ENCODE results near the gene TMEM139.

The TMEM139 gene

DNA sequence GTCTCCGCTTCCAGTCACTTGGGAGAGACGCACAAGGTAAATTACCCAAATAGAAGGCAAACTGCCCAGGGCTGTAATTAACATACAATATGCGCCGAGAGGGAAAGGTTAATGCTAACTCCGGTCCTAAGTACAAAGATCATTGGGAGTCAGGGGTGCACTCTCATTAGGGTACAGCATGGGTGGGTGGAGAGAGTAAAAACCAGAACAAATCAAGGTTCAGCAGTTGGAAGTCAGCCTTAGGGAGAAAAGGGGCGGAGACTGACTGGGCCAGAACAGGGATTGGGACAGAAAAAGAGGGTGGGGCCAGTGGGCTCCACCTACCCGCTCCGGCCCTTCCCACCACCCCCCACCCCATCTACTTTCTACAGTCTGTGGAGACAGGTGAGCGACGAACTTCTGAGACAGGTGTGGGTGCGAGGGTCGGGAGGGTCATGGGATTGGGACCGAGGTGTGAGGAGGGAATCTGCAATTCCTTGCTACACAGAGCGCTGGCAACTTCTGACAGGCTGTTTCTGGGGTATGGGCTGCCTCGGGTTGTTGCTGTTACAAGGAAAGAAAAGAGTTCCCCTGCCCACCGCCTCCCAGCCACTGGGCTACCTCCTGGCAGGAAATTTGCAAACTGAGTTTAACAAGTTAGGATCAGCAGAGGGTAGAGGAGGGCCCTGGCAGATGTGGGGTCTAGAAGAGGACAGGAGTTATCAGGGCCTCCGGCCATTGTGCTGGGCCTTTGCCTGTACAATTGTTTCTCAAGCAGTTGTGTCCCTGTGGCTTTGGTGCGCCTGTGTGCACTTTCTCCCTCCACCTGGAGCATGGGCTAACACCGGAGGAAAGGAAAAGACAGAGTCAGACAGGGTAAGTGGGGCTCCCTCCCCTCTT is at the start of gene TMEM139:
TMEM139 (plus strand) TSS at position 368 of the 879 bp plus-strand sequence. CDS start 1,000 bp downstream, outside the sequence.
- Histone ChIP-seq H3K79me2 (ENCODE audit: low read length) (peaks cover 16% of the 10 kb centered on the region), H3K27ac (ENCODE audit: low read length) (no peak within 1 kb of the TSS), H3K4me1 (ENCODE audit: low read length) (peaks cover 12% of the 10 kb centered on the region), H3K36me3 (replicated peaks; ENCODE audit: low read depth, low read length) (no peaks in the 10 kb centered on the region), H2AFZ (ENCODE audit: low read depth, low read length) (no peak within 1 kb of the TSS), H3K27me3 (ENCODE audit: low read depth, low read length) (no peaks in the 10 kb centered on the region), H3K4me2 (ENCODE audit: low read length) (no peak within 1 kb of the TSS), H3K4me3 (ENCODE audit: low read length) (no peak within 1 kb of the TSS), H4K20me1 (ENCODE audit: insufficient read depth, low read length) (no peaks in the 10 kb centered on the region), H3K9me3 (ENCODE audit: insufficient read depth, low read length) (no peaks in the 10 kb centered on the region), H3K9ac (ENCODE audit: low read length) (no peak within 1 kb of the TSS)
- TF ChIP-seq CTCF (IDR thresholded peaks at IDR 0.05; ENCODE audit: low read depth, low read length) (no peak), EZH2phosphoT487 (IDR thresholded peaks at IDR 0.05; ENCODE audit: low read depth) (no peak)

DNA sequence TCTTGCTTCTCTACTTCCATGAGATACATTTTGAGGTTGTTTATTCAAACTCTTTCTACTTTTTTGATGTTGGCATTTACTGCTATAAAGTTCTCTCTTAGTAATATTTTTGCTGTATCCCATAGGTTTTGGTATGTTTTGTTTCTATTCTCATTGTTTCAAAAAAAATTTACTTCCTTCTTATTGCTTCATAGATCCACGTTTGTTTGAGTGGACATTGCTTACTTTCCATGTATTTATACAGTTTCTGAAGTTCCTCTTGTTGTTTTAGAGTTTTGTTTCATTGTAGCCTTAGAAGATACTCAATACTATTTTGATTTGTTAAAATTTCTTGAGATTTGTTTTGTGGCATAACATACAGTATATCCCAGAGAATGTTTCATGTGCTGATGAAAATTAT is 49.2 kb upstream of the TMEM139 start:
- H3K9me3 ChIP-seq (ENCODE audit: insufficient read depth, low read length) = 0 out of 2 replicates have a peak, but pooled peaks cover 11% of the 10 kb centered on the region
- peaks cover 27% of the 10 kb centered on the region; the same call in 1 of the 2 replicates for H3K27me3 ChIP-seq (ENCODE audit: low read depth, low read length)
- no peak overlapping the region for H2AFZ ChIP-seq (ENCODE audit: low read depth, low read length)
- H3K4me3 ChIP-seq (ENCODE audit: low read length) = no peak overlapping the region
- TF ChIP-seq CTCF (IDR thresholded peaks at IDR 0.05; ENCODE audit: low read depth, low read length) (no peak), EZH2phosphoT487 (IDR thresholded peaks at IDR 0.05; ENCODE audit: low read depth) (no peak)
- no peaks in the 10 kb centered on the region for H4K20me1 ChIP-seq (ENCODE audit: insufficient read depth, low read length)
- H3K27ac ChIP-seq (ENCODE audit: low read length) = no peak overlapping the region
- peaks cover 14% of the 10 kb centered on the region for H3K4me1 ChIP-seq (ENCODE audit: low read length)
- H3K79me2 ChIP-seq (ENCODE audit: low read length) = no peaks in the 10 kb centered on the region
- H3K4me2 ChIP-seq (ENCODE audit: low read length) = no peak overlapping the region
- no peaks in the 10 kb centered on the region for H3K36me3 ChIP-seq (replicated peaks; ENCODE audit: low read depth, low read length)
- H3K9ac ChIP-seq (ENCODE audit: low read length) = no peak overlapping the region

GRCh38 chr7:143236408-143236990 is 48.3 kb upstream of the TMEM139 start:
- Histone ChIP-seq H3K79me2 (ENCODE audit: low read length) (no peaks in the 10 kb centered on the region), H3K27ac (ENCODE audit: low read length) (no peak overlapping the region), H3K36me3 (replicated peaks; ENCODE audit: low read depth, low read length) (no peaks in the 10 kb centered on the region), H3K4me1 (ENCODE audit: low read length) (peaks cover 18% of the 10 kb centered on the region), H4K20me1 (ENCODE audit: insufficient read depth, low read length) (no peaks in the 10 kb centered on the region), H3K27me3 (ENCODE audit: low read depth, low read length) (peaks cover 35% of the 10 kb centered on the region), H3K9ac (ENCODE audit: low read length) (no peak overlapping the region), H3K9me3 (ENCODE audit: insufficient read depth, low read length) (0 out of 2 replicates have a peak, but pooled peaks cover 11% of the 10 kb centered on the region), H3K4me3 (ENCODE audit: low read length) (no peak overlapping the region), H2AFZ (ENCODE audit: low read depth, low read length) (no peak overlapping the region), H3K4me2 (ENCODE audit: low read length) (no peak overlapping the region)
- TF ChIP-seq EZH2phosphoT487 (IDR thresholded peaks at IDR 0.05; ENCODE audit: low read depth) (no peak), CTCF (IDR thresholded peaks at IDR 0.05; ENCODE audit: low read depth, low read length) (no peak)

GRCh38 chr7:143237366-143237765 is 47.4 kb upstream of the TMEM139 start:
- Histone ChIP-seq H3K9me3 (ENCODE audit: insufficient read depth, low read length) (0 out of 2 replicates have a peak, but pooled peaks cover 11% of the 10 kb centered on the region), H3K36me3 (replicated peaks; ENCODE audit: low read depth, low read length) (no peaks in the 10 kb centered on the region), H3K4me2 (ENCODE audit: low read length) (no peak overlapping the region), H2AFZ (ENCODE audit: low read depth, low read length) (no peak overlapping the region), H3K27me3 (ENCODE audit: low read depth, low read length) (peaks cover 39% of the 10 kb centered on the region), H3K9ac (ENCODE audit: low read length) (no peak overlapping the region), H4K20me1 (ENCODE audit: insufficient read depth, low read length) (no peaks in the 10 kb centered on the region), H3K27ac (ENCODE audit: low read length) (no peak overlapping the region), H3K4me3 (ENCODE audit: low read length) (no peak overlapping the region), H3K79me2 (ENCODE audit: low read length) (no peaks in the 10 kb centered on the region), H3K4me1 (ENCODE audit: low read length) (peaks cover 18% of the 10 kb centered on the region)
- TF ChIP-seq CTCF (IDR thresholded peaks at IDR 0.05; ENCODE audit: low read depth, low read length) (no peak), EZH2phosphoT487 (IDR thresholded peaks at IDR 0.05; ENCODE audit: low read depth) (no peak)

Measured in OCI-LY3 (cell line).